GM18517 (cell line): ENCODE data around the gene RAB40A.

Experiments used
- ATAC-seq: cut with Tn5 transposase; IDR thresholded peaks from one replicate; pipeline ENCODE4 v1.9.1; 2021; ENCODE audit warnings: mild to moderate bottlenecking, moderate library complexity; ENCODE audit not compliant: unreplicated experiment

RAB40A gene

DNA sequence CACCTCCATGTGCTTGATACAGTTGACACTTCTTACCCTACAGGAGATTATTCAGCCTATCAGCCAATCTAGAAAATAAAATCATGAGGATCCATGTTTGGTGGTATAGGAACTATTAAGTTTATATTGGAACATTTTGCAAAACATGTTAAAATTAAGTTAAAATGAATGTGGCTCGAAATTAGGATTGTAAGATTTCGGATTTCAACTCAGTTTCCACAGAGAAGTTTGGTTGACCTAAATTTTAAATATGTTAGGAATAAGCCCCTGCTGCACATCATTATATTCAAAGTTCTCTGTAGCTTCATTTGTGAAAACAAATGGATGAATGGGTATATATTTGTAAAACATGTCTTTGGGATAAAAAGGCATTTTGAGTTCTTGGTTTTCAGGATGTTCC, at the start of gene RAB40A:
TSS of gene RAB40A (minus strand) at position 101 of the 400 bp plus-strand sequence. CDS start 18,733 bp downstream, outside the sequence.
- ATAC-seq: no peak

GRCh38 chrX:103565752-103566151, 46.5 kb upstream of the RAB40A start:
- peak; percentile 38 for ATAC-seq

DNA sequence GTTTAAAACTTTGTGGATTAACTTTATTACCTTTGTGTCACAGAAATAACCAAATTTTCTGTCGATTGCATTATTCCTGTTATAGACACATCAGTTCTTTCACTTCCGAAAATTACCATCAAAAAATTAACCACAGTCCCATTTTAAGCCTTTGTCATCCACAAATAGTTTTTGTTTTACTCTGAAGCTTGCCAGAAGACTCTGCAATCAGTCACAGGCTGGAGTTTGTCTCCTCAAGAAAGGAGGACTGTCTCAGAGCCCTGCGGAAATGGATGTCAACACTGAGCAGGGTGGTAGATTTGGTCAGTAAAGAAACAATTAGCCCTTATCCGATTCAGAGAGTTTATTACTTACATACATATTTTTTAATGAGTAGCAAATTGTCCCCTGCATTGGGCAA, 45.9 kb upstream of the RAB40A start:
- ATAC-seq: peak; percentile 70

GRCh38 chrX:103562801-103563200, 43.5 kb upstream of the RAB40A start:
- ATAC-seq: no peak

GRCh38 chrX:103560256-103560655, 41.0 kb upstream of the RAB40A start:
- ATAC-seq: no peak

GRCh38 chrX:103556963-103557612, 37.8 kb upstream of the RAB40A start:
- no peak for ATAC-seq

GRCh38 chrX:103554687-103555424, 35.6 kb upstream of the RAB40A start:
- ATAC-seq: peak; percentile 78

DNA sequence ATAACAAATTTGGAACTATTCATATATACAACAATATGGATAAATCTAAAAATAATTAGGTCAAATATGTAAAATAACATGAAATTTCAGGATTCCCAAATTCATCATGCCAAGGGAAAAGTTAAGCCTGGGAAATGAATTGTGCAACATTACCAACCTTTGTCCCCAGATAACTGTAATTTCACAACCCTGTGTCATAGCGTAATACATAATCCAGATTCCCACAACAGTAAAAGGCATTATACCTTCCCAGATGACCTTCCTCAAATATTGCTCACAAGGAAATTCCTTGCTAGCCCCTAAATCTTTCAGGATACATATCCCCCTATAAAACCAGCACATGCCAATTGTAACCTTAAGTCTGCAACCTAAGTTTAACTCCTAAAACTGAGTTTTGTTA, 32.9 kb upstream of the RAB40A start:
- ATAC-seq: no peak

DNA sequence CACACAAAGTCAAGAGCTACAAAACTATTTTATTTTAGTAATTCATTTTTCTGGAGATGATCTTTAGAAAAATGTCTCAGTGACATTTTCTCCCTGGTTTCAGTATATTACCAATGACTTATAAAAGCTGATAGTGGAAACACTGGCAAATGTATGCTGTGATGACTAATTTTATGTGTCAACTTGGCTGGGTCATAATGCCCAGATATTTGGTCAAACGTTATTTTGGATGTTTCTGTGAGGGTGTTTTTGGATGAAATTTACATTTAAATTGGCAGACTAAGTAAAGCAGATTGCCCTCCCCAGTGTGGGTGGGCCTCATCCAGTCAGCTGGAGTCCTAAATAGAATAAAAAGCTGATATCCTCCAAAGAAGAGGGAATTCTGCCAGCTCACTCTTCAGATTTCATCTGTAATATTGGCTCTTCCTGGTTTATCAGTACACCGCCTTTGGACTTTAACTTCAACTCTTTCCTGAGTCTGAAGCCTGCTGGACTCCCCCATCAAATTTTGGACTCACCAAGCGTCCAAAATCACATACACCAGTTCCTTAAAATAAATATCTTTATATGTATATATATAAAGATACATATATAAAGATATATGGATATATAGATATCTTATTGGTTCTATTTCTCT, 31.2 kb upstream of the RAB40A start:
- no peak for ATAC-seq

- no peak for ATAC-seq
Measured at GRCh38 chrX:103549916-103550315, 30.6 kb upstream of the RAB40A start.

DNA sequence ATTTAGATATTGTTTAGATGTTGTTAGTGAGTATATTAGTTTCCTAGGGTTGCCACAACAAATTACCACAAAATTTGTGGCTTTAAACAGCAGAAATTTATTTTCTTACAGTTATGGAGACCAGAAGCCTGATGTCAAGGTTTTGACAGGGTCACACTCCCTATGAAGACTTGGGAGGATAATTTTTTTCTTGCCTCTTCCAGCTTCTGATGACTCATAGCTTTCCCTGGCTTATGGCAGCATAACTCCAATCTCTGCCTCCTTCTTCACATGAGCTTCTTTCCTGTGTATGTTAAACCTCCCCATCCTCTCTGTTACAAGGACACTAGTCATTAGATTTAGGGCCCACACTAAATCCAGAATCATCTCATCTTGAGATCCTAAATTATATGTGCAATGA, 20.9 kb upstream of the RAB40A start:
- no peak for ATAC-seq

DNA sequence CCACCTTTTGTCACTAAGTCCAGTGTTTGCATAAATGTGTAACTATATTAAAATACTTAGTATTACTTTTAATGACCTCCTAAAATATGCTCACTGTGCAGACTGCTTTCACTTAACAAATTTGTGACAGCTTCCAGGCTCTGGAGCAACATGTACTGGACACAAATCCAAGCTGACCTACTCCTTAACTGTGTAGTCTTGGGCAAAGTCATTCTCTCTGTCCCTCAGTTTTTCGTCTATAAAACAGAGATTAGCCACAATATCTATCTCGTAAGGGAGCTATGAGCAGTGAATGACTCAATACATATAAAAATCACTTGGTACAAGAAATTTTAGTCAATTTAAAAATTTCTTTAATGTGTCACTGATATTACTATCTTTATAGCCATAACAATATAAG, 20.4 kb upstream of the RAB40A start:
- ATAC-seq: no peak

GRCh38 chrX:103538728-103539127, 19.4 kb upstream of the RAB40A start:
- no peak for ATAC-seq

DNA sequence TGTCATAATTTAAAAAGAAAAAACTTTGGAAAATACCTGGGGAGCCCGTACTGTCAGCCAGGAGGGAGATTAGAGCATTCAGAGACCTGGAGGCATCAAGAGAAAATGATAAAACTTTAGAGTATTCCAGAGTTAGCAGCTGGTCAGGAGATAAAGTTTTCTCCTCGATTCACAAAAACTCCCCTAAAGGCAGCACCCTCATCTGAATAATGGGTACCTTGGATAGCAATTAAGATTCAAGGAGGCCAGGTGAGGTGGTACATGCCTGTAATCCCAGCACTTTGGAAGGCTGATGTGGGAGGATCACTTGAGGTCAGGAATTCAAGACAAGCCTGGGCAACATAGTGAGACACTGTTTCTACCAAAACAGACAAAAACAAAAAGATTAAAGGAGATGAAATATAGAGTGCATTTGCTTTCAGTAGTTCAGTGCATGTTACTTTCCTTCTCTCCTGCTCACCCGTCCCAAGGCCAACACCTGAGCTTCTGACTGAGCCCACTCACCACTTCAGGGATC, 18.6 kb upstream of the RAB40A start:
- no peak for ATAC-seq

GRCh38 chrX:103536732-103537131, 17.4 kb upstream of the RAB40A start:
- no peak for ATAC-seq

DNA sequence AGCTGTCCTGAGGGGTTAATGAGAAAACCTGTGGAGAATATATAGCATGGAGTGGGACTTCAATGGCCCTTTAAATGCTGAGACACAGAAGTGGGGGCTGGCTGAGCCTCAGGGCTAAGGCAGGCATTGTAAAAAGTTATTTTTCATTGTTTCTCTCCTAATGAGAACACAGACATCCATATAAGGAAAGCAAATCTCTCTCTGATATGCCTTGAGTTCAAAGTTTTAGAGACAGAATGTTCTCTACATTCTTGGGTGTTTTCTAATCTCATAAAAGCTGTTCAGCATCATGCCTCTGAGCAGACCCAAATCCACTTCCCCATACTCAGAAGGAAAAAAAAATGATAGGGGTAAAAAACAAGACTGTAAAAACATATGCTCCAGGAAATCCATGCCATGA, 16.8 kb upstream of the RAB40A start:
- no peak for ATAC-seq

DNA sequence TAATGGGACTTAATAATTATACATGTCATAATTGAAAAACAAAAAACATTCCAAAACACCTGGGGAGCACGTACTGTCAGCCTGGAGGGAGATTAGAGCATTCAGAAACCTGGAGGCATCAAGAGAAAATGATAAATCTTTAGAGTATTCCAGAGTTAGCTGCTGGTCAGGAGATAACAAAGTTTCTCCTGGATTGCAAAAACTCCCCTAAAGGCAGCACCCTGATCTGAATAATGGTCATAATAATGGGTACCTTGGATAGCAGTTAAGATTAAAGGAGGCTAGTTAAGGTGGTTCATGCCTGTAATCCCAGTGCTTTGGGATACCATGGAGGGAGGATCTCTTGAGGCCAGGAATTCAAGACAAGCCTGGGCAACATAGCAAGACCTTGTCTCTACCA, 15.9 kb upstream of the RAB40A start:
- ATAC-seq: no peak

DNA sequence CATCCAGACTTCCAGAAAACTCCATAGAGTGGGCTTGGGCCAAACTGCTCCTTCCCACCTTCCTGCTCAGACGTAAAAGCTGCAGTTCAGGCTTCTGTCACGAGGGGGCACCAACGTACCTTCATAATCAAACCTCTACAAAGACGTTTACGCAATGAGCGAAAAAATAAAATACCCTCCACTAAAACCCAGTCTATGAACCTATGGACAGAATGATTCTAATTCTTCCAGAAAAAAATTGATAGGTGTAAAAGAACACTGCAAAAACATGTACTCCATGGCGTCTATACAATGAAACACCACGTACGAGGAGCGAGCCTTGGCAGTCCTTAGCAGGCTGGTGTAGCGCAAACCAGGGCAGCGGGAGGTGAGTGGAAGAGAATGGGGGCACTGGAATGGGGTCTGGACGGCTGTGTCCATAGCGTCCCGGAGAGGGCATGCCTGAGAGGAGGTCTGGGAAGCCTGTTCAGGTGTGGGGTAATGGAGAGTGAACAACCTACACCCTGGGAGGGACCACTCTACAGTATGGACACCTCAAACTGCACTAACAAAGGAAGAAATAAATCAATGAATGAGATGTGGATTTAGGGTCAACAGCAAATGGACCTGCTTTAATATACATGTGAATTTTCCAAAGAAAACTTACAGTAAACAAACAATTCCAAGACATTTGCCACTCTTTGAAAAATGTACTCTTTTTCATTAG, 14.4 kb upstream of the RAB40A start:
- ATAC-seq: peak; percentile 60

DNA sequence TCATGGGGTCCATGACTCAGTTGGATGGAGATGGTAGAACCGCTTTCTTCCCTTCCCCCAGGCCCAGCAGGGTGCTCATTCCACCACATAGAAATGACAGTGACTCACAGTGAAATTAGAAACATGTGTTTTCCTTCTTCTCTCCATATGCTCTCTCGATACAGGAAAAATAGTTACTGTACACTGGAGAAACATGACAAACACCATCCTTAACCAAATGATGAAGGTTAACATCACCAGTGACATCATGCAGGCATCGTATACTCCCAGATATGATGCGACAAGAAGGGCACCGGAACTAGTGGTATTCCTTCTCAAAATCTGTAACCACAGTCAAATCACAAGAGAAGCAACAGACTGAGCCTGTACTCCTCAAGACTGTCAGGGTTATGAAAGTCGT, 11.7 kb upstream of the RAB40A start:
- ATAC-seq: no peak

DNA sequence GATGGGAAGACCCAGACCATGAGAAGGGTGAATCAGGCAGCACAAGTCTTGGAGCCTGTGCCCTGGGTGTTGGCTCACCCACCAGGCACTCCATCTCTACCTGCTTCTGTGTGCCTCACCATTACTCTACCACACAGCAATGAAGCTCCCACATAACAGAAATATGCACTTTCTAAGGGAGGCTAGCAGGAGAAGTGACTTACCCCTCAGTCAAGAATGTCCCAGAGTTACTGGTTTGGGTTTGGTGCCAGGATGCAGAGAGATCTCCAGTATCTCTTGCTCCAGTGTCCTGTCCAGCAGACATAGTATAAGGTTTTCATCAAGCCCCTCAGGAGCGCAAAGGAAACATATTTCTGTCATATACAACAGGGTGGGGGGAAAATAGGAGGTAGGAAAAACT, 11.3 kb upstream of the RAB40A start:
- ATAC-seq: no peak

- no peak for ATAC-seq
Measured at GRCh38 chrX:103529550-103529949, 10.3 kb upstream of the RAB40A start.
